WTC11 (cell line): Measurements from ENCODE around the gene ANGPTL1. TPM values are rescaled to one million over a fixed set of nuclear protein-coding genes. Genes with fewer than 3 reads are reported as not detected.

ENCODE experiments used
- ATAC-seq: fragments of 200-7000 bp; cut with Tn5 transposase; 2 replicates; pipeline ENCODE4 v1.10.0; 2021; ENCODE audit warnings: mild to moderate bottlenecking, moderate library complexity
- CTCF ChIA-PET: fragments of 300-600 bp; sonication (Branson Sonifier 250); formaldehyde crosslinking; loops from one replicate; lab custom pipeline; 2021; ENCODE audit warnings: antibody characterized with exemption; lab: Charles Lee
- POLR2A ChIA-PET: fragments of 350-600 bp; sonication (Branson Sonifier 250); formaldehyde crosslinking; loops from one replicate; lab custom pipeline; 2021; ENCODE audit warnings: antibody characterized with exemption; lab: Charles Lee
- DNase-seq: peaks from one replicate; pipeline ENCODE4 v3.0.0; 2021; ENCODE audit warnings: low spot score
- H3K27ac Mint-ChIP-seq: 2 replicates; pipeline ENCODE4 v1.8.0; 2021; ENCODE audit warnings: mixed read lengths
- H3K27me3 Mint-ChIP-seq: 2 replicates; pipeline ENCODE4 v1.8.0; 2021; ENCODE audit warnings: low read depth, mild to moderate bottlenecking, moderate library complexity, mixed read lengths
- H3K36me3 Mint-ChIP-seq: 2 replicates; pipeline ENCODE4 v1.8.0; 2021; ENCODE audit warnings: mixed read lengths
- H3K4me1 Mint-ChIP-seq: 2 replicates; pipeline ENCODE4 v1.8.0; 2022; ENCODE audit warnings: mixed read lengths
- H3K4me3 Mint-ChIP-seq: 2 replicates; pipeline ENCODE4 v1.8.0; 2021; ENCODE audit warnings: mild to moderate bottlenecking, moderate library complexity, mixed read lengths
- H3K9me3 Mint-ChIP-seq: 2 replicates; pipeline ENCODE4 v1.8.0; 2021; ENCODE audit warnings: mixed read lengths
- ARID4B ChIP-seq: sonication (generic); formaldehyde crosslinking; IDR thresholded peaks from 2 replicates; pipeline ENCODE4 v1.8.0; 2023; ENCODE audit warnings: missing genetic modification reagents, mild to moderate bottlenecking, borderline replicate concordance
- ATF1 ChIP-seq: sonication (generic); formaldehyde crosslinking; IDR thresholded peaks from 2 replicates; pipeline ENCODE4 v1.8.1; 2023; ENCODE audit warnings: mild to moderate bottlenecking, moderate library complexity, missing genetic modification reagents
- CREB1 ChIP-seq: sonication (generic); formaldehyde crosslinking; IDR thresholded peaks from 2 replicates; pipeline ENCODE4 v1.8.0; 2023; ENCODE audit warnings: mild to moderate bottlenecking, missing genetic modification reagents
- CTCF ChIP-seq: fragments of 200-600 bp; IDR thresholded peaks from 2 replicates; pipeline ENCODE4 v1.8.0; 2022; ENCODE audit warnings: antibody characterized with exemption
- ERG ChIP-seq: fragments of 250-450 bp; sonication (Bioruptor Pico); IDR thresholded peaks from 2 replicates; pipeline ENCODE4 v1.8.0; 2021; ENCODE audit warnings: mild to moderate bottlenecking
- GABPB1 ChIP-seq: sonication (generic); formaldehyde crosslinking; IDR thresholded peaks from 2 replicates; pipeline ENCODE4 v1.8.1; 2023; ENCODE audit warnings: mild to moderate bottlenecking, missing genetic modification reagents
- IRF2 ChIP-seq: sonication (generic); formaldehyde crosslinking; IDR thresholded peaks from 2 replicates; pipeline ENCODE4 v1.8.0; 2022; ENCODE audit warnings: low read depth, missing genetic modification reagents, borderline replicate concordance
- NR2C2 ChIP-seq: sonication (generic); formaldehyde crosslinking; IDR thresholded peaks from 2 replicates; pipeline ENCODE4 v1.8.0; 2022; ENCODE audit warnings: mild to moderate bottlenecking, missing genetic modification reagents
- NR3C1 ChIP-seq: sonication (generic); formaldehyde crosslinking; conservative IDR thresholded peaks from 2 replicates; pipeline ENCODE4 v1.8.1; 2023; ENCODE audit warnings: low read depth, mild to moderate bottlenecking, missing genetic modification reagents
- SMAD4 ChIP-seq: sonication (generic); formaldehyde crosslinking; IDR thresholded peaks from 2 replicates; pipeline ENCODE4 v1.8.0; 2022; ENCODE audit warnings: mild to moderate bottlenecking, missing genetic modification reagents
- TEAD1 ChIP-seq: sonication (generic); formaldehyde crosslinking; IDR thresholded peaks from 2 replicates; pipeline ENCODE4 v1.8.0; 2022; ENCODE audit warnings: mild to moderate bottlenecking, missing genetic modification reagents
- ZNF263 ChIP-seq: sonication (generic); formaldehyde crosslinking; IDR thresholded peaks from 2 replicates; pipeline ENCODE4 v1.8.1; 2022; ENCODE audit warnings: low read depth, mild to moderate bottlenecking, moderate library complexity, missing genetic modification reagents
- ZNF671 ChIP-seq: fragments of 250-450 bp; sonication (Bioruptor Pico); IDR thresholded peaks from 2 replicates; pipeline ENCODE4 v1.8.0; 2021; ENCODE audit warnings: mild to moderate bottlenecking
- total RNA-seq: library from RNA; stranded (reverse); gene quantifications from 3 replicates; pipeline ENCODE4 v1.2.3, GENCODE V29; 2021
- TF ChIP-seq, protein P1 (sequence below): sonication (generic); formaldehyde crosslinking; IDR thresholded peaks from 2 replicates; pipeline ENCODE4 v1.8.1; 2023; ENCODE audit warnings: mild to moderate bottlenecking, moderate library complexity, missing genetic modification reagents
- TF ChIP-seq, protein P2 (sequence below): sonication (generic); formaldehyde crosslinking; IDR thresholded peaks from 2 replicates; pipeline ENCODE4 v1.8.0; 2022; ENCODE audit warnings: missing genetic modification reagents
- TF ChIP-seq, protein P3 (sequence below): sonication (generic); formaldehyde crosslinking; IDR thresholded peaks from 2 replicates; pipeline ENCODE4 v1.8.1; 2023; ENCODE audit warnings: mild to moderate bottlenecking, missing genetic modification reagents, moderate library complexity
- TF ChIP-seq, protein P4 (sequence below): sonication (generic); formaldehyde crosslinking; IDR thresholded peaks from 2 replicates; pipeline ENCODE4 v1.8.1; 2022; ENCODE audit warnings: missing genetic modification reagents, borderline replicate concordance
- TF ChIP-seq, protein P5 (sequence below): sonication (generic); formaldehyde crosslinking; IDR thresholded peaks from 2 replicates; pipeline ENCODE4 v1.8.0; 2023; ENCODE audit warnings: mild to moderate bottlenecking, missing genetic modification reagents

The ANGPTL1 gene
- total RNA-seq, 1 experiment from 2014 or later = not detected

GRCh38 chr1:178898401-178898800 is 27.5 kb upstream of the ANGPTL1 start:
- Mint-ChIP-seq H3K27ac (no peak overlapping the region), H3K27me3 (no peaks in the 10 kb centered on the region), H3K4me3 (no peak overlapping the region), H3K9me3 (peaks cover 17% of the 10 kb centered on the region), H3K4me1 (no peaks in the 10 kb centered on the region), H3K36me3 (peaks cover 28% of the 10 kb centered on the region)
- TF ChIP-seq, protein P1, sequence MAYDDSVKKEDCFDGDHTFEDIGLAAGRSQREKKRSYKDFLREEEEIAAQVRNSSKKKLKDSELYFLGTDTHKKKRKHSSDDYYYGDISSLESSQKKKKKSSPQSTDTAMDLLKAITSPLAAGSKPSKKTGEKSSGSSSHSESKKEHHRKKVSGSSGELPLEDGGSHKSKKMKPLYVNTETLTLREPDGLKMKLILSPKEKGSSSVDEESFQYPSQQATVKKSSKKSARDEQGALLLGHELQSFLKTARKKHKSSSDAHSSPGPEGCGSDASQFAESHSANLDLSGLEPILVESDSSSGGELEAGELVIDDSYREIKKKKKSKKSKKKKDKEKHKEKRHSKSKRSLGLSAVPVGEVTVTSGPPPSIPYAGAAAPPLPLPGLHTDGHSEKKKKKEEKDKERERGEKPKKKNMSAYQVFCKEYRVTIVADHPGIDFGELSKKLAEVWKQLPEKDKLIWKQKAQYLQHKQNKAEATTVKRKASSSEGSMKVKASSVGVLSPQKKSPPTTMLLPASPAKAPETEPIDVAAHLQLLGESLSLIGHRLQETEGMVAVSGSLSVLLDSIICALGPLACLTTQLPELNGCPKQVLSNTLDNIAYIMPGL (CRISPR knock-in tag) = no peak
- TF ChIP-seq TEAD1 (no peak), NR2C2 (CRISPR knock-in tag) (no peak), ZNF671 (CRISPR knock-in tag) (no peak), ATF1 (CRISPR knock-in tag) (no peak), ERG (no peak), IRF2 (no peak), GABPB1 (CRISPR knock-in tag) (no peak), CTCF (no peak), CREB1 (CRISPR knock-in tag) (no peak), ZNF263 (CRISPR knock-in tag) (no peak)
- TF ChIP-seq, protein P2, sequence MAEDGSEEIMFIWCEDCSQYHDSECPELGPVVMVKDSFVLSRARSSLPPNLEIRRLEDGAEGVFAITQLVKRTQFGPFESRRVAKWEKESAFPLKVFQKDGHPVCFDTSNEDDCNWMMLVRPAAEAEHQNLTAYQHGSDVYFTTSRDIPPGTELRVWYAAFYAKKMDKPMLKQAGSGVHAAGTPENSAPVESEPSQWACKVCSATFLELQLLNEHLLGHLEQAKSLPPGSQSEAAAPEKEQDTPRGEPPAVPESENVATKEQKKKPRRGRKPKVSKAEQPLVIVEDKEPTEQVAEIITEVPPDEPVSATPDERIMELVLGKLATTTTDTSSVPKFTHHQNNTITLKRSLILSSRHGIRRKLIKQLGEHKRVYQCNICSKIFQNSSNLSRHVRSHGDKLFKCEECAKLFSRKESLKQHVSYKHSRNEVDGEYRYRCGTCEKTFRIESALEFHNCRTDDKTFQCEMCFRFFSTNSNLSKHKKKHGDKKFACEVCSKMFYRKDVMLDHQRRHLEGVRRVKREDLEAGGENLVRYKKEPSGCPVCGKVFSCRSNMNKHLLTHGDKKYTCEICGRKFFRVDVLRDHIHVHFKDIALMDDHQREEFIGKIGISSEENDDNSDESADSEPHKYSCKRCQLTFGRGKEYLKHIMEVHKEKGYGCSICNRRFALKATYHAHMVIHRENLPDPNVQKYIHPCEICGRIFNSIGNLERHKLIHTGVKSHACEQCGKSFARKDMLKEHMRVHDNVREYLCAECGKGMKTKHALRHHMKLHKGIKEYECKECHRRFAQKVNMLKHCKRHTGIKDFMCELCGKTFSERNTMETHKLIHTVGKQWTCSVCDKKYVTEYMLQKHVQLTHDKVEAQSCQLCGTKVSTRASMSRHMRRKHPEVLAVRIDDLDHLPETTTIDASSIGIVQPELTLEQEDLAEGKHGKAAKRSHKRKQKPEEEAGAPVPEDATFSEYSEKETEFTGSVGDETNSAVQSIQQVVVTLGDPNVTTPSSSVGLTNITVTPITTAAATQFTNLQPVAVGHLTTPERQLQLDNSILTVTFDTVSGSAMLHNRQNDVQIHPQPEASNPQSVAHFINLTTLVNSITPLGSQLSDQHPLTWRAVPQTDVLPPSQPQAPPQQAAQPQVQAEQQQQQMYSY = no peak
- TF ChIP-seq, protein P3, sequence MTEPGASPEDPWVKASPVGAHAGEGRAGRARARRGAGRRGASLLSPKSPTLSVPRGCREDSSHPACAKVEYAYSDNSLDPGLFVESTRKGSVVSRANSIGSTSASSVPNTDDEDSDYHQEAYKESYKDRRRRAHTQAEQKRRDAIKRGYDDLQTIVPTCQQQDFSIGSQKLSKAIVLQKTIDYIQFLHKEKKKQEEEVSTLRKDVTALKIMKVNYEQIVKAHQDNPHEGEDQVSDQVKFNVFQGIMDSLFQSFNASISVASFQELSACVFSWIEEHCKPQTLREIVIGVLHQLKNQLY = no peak
- TF ChIP-seq, protein P4, sequence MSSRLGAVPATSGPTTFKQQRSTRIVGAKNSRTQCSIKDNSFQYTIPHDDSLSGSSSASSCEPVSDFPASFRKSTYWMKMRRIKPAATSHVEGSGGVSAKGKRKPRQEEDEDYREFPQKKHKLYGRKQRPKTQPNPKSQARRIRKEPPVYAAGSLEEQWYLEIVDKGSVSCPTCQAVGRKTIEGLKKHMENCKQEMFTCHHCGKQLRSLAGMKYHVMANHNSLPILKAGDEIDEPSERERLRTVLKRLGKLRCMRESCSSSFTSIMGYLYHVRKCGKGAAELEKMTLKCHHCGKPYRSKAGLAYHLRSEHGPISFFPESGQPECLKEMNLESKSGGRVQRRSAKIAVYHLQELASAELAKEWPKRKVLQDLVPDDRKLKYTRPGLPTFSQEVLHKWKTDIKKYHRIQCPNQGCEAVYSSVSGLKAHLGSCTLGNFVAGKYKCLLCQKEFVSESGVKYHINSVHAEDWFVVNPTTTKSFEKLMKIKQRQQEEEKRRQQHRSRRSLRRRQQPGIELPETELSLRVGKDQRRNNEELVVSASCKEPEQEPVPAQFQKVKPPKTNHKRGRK (CRISPR knock-in tag) = no peak
- DNase-seq (no peak), ATAC-seq (no peak)
- ChIA-PET POLR2A (no interaction called here), CTCF (no interaction called here)

DNA sequence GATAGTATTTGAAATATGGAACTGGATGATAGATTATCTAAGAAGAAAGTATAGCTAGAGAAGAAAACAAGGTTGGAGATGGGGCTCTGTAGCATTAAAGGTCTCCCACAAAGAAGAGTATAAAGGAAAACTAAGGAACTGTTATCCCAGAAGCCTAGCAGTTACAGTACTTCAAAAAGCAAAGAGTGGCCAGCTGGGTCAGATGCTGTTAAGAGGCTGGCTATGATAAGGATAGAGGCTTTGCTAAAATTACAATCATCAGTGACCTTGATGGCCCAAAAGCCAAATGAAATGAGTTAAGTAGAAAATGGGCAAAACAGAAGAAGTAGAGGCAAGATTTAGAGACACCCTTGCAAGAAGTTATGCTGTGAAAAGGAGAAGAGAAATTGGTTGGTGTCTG is 25.1 kb upstream of the ANGPTL1 start:
- DNase-seq (no peak), ATAC-seq (no peak)
- H3K36me3 Mint-ChIP-seq = peaks cover 22% of the 10 kb centered on the region
- ChIA-PET CTCF (interaction anchor here (0.6 to 1.4 kb wide), 2 partner anchors 106 to 170 kb away, joined by 3 to 6 read pairs; no protein-coding TSS in a partner anchor), POLR2A (no interaction called here)
- H3K9me3 Mint-ChIP-seq = peaks cover 11% of the 10 kb centered on the region
- H3K4me3 Mint-ChIP-seq = no peak overlapping the region
- no peaks in the 10 kb centered on the region for H3K4me1 Mint-ChIP-seq
- no peaks in the 10 kb centered on the region for H3K27me3 Mint-ChIP-seq
- H3K27ac Mint-ChIP-seq = no peak overlapping the region
- TF ChIP-seq NR3C1 (CRISPR knock-in tag) = no peak
- TF ChIP-seq, protein P5, sequence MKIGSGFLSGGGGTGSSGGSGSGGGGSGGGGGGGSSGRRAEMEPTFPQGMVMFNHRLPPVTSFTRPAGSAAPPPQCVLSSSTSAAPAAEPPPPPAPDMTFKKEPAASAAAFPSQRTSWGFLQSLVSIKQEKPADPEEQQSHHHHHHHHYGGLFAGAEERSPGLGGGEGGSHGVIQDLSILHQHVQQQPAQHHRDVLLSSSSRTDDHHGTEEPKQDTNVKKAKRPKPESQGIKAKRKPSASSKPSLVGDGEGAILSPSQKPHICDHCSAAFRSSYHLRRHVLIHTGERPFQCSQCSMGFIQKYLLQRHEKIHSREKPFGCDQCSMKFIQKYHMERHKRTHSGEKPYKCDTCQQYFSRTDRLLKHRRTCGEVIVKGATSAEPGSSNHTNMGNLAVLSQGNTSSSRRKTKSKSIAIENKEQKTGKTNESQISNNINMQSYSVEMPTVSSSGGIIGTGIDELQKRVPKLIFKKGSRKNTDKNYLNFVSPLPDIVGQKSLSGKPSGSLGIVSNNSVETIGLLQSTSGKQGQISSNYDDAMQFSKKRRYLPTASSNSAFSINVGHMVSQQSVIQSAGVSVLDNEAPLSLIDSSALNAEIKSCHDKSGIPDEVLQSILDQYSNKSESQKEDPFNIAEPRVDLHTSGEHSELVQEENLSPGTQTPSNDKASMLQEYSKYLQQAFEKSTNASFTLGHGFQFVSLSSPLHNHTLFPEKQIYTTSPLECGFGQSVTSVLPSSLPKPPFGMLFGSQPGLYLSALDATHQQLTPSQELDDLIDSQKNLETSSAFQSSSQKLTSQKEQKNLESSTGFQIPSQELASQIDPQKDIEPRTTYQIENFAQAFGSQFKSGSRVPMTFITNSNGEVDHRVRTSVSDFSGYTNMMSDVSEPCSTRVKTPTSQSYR (CRISPR knock-in tag) = no peak
- no peak for TF ChIP-seq SMAD4
- TF ChIP-seq ARID4B (CRISPR knock-in tag) = no peak
